K562 (cell line): ENCODE results near the gene PHF21A. TPM values are rescaled to one million over a fixed set of nuclear protein-coding genes. Genes with fewer than 3 reads are reported as not detected.

Experiments
- CBX8 ChIP-seq: fragments of 200-600 bp; sonication (generic); IDR thresholded peaks from 2 replicates; pipeline ENCODE4 v1.6.1; 2012; ENCODE audit warnings: borderline replicate concordance, mixed run types, low read depth, mild to moderate bottlenecking, moderate library complexity, mixed read lengths, low read length, control low read depth, inconsistent platforms; ENCODE audit not compliant: poor library complexity, severe bottlenecking; ENCODE audit errors: extremely low read depth
- CTCFL ChIP-seq: IDR thresholded peaks from 2 replicates; pipeline ENCODE4 v1.6.1; 2011; ENCODE audit warnings: borderline replicate concordance, low read depth, mild to moderate bottlenecking, moderate library complexity, low read length; ENCODE audit not compliant: insufficient read depth, poor library complexity, severe bottlenecking
- FOXA1 ChIP-seq: fragments of 450-650 bp; IDR thresholded peaks from 2 replicates; pipeline ENCODE4 v1.6.1; 2016; ENCODE audit warnings: mild to moderate bottlenecking, borderline replicate concordance
- GTF3C2 ChIP-seq: IDR thresholded peaks from 3 replicates; pipeline ENCODE4 v1.6.1; 2011; ENCODE audit warnings: borderline replicate concordance, mild to moderate bottlenecking, moderate library complexity; ENCODE audit not compliant: insufficient read length; ENCODE audit errors: extremely low read depth
- HSF4 ChIP-seq: fragments of 250-450 bp; sonication (Bioruptor Pico); IDR thresholded peaks from 2 replicates; pipeline ENCODE4 v2.1.2; 2022; ENCODE audit warnings: mild to moderate bottlenecking, moderate library complexity, borderline replicate concordance
- IRF2 ChIP-seq: sonication (generic); formaldehyde crosslinking; IDR thresholded peaks from 2 replicates; pipeline ENCODE4 v1.8.1; 2022; ENCODE audit warnings: mild to moderate bottlenecking, missing genetic modification reagents
- MLLT1 ChIP-seq, 2 experiments: fragments of 450-650 bp; IDR thresholded peaks; 2 replicates each; pipeline ENCODE4 v1.6.1; 2016
- MTF1 ChIP-seq: fragments of 250-450 bp; sonication (Bioruptor Pico); IDR thresholded peaks from 2 replicates; pipeline ENCODE4 v1.9.0; 2021; ENCODE audit warnings: moderate library complexity, mild to moderate bottlenecking, inconsistent platforms, borderline replicate concordance
- NCOR1 ChIP-seq: fragments of 450-650 bp; IDR thresholded peaks from 2 replicates; pipeline ENCODE4 v1.6.1; 2016; ENCODE audit warnings: mild to moderate bottlenecking, moderate library complexity
- NFIX ChIP-seq: fragments of 250-450 bp; sonication (Bioruptor Pico); IDR thresholded peaks from 2 replicates; pipeline ENCODE4 v1.4.0; 2020; ENCODE audit warnings: low read depth, mild to moderate bottlenecking, moderate library complexity
- NR3C1 ChIP-seq: sonication (generic); formaldehyde crosslinking; IDR thresholded peaks from 2 replicates; pipeline ENCODE4 v1.8.1; 2022; ENCODE audit warnings: missing genetic modification reagents
- PHB2 ChIP-seq: fragments of 450-650 bp; IDR thresholded peaks from 2 replicates; pipeline ENCODE4 v1.6.1; 2017; ENCODE audit warnings: low read depth
- PHF21A ChIP-seq: fragments of 450-650 bp; IDR thresholded peaks from 2 replicates; pipeline ENCODE4 v1.6.1; 2017; ENCODE audit warnings: low read depth, borderline replicate concordance
- RBM22 ChIP-seq: fragments of 200-400 bp; formaldehyde crosslinking; IDR thresholded peaks from 2 replicates; pipeline ENCODE4 v1.6.1; 2018; ENCODE audit warnings: low read length, low read depth; ENCODE audit not compliant: poor library complexity, severe bottlenecking
- RFX7 ChIP-seq: fragments of 250-450 bp; sonication (Bioruptor Pico); IDR thresholded peaks from 2 replicates; pipeline ENCODE4 v1.5.1; 2021; ENCODE audit warnings: mild to moderate bottlenecking
- SIN3B ChIP-seq: fragments of 450-650 bp; IDR thresholded peaks from 2 replicates; pipeline ENCODE4 v1.6.1; 2017; ENCODE audit warnings: low read depth, mild to moderate bottlenecking, moderate library complexity
- SRF ChIP-seq, 2 experiments: fragments of 250-450, 450-650 bp in 1 of 2; sonication (Bioruptor Pico) in 1 of 2; sonication (generic) in 1 of 2; formaldehyde crosslinking; IDR thresholded peaks; 2 replicates each; pipeline versions ENCODE4 v1.5.0 to v1.5.1; 2020 to 2022; ENCODE audit warnings: mild to moderate bottlenecking in 1 of 2, missing genetic modification reagents in 1 of 2
- SRSF7 ChIP-seq: fragments of 200-400 bp; formaldehyde crosslinking; optimal IDR thresholded peaks from 2 replicates; pipeline ENCODE3; 2017; ENCODE audit warnings: mild to moderate bottlenecking, low read depth, low read length
- ZBTB34 ChIP-seq: fragments of 250-450 bp; sonication (Bioruptor Pico); IDR thresholded peaks from 2 replicates; pipeline ENCODE4 v1.8.0; 2021; ENCODE audit warnings: mild to moderate bottlenecking, moderate library complexity
- ZNF140 ChIP-seq: fragments of 250-450 bp; sonication (Bioruptor Pico); IDR thresholded peaks from 2 replicates; pipeline ENCODE4 v1.8.0; 2021; ENCODE audit warnings: moderate library complexity, mild to moderate bottlenecking, inconsistent platforms
- ZNF444 ChIP-seq: fragments of 250-450 bp; sonication (Bioruptor Pico); IDR thresholded peaks from 2 replicates; pipeline ENCODE4 v1.4.0; 2020; ENCODE audit warnings: mild to moderate bottlenecking, moderate library complexity
- ZNF717 ChIP-seq: fragments of 250-450 bp; sonication (Bioruptor Pico); IDR thresholded peaks from 2 replicates; pipeline ENCODE4 v1.5.0; 2021
- polyA plus RNA-seq, 8 experiments: library from polyadenylated mRNA; depleted of rRNA in 4 of 8; stranded (reverse) in 5 of 8; unstranded in 3 of 8; fragments of >200 nt; fragmentation: Nextera tagmentation in 2 of 8; fragmentation: Illumina TruSeq in 1 of 8; extraction: Ambion mirVana in 2 of 8; extraction: Trizol in 1 of 8; gene quantifications; 2 replicates each; pipeline versions ENCODE4 v1.2.1 to v1.2.3, GENCODE V29; 2011 to 2014; ENCODE audit warnings: inconsistent platforms in 1 of 8, missing spikeins in 1 of 8
- total RNA-seq, 7 experiments: library from RNA; depleted of rRNA in 6 of 7; stranded (reverse); fragments of >200 nt in 6 of 7; fragmentation: Illumina TruSeq in 2 of 7; extraction: Trizol in 2 of 7; gene quantifications; 2 replicates each; pipeline versions ENCODE4 v1.2.1 to v1.2.3, GENCODE V29; 2011 to 2021; ENCODE audit warnings: low replicate concordance in 1 of 7

Gene PHF21A
- total and polyA plus RNA-seq, 9 of the 15 experiments (the other 6 are each of a cell fraction or from before 2014, with no cell fraction given), result 1.5 to 32.4 (median 10.7) TPM

- no peak for TF ChIP-seq GTF3C2
- no peak for TF ChIP-seq SRF (CRISPR knock-in tag; IDR thresholded peaks at IDR 0.05)
- no peak for TF ChIP-seq RFX7 (CRISPR knock-in tag)
- 0 out of 2 replicates have a peak, but pooled peaks have one; percentile 18 for TF ChIP-seq PHB2
- TF ChIP-seq CTCFL, result no peak
- no peak for TF ChIP-seq ZNF444 (CRISPR knock-in tag)
- no peak for TF ChIP-seq IRF2
- no peak for TF ChIP-seq NFIX
- no peak for TF ChIP-seq PHF21A
- no peak for TF ChIP-seq SRSF7
- TF ChIP-seq ZNF717 (CRISPR knock-in tag), result no peak
- no peak for TF ChIP-seq NR3C1 (CRISPR knock-in tag)
- no peak for TF ChIP-seq ZNF140 (CRISPR knock-in tag)
- TF ChIP-seq MTF1 (CRISPR knock-in tag), result no peak
- TF ChIP-seq FOXA1, result no peak
- TF ChIP-seq NCOR1, result peak; percentile 86
- TF ChIP-seq MLLT1 (IDR thresholded peaks at IDR 0.05), result no peak
- no peak for TF ChIP-seq HSF4
- TF ChIP-seq ZBTB34, result no peak
- TF ChIP-seq CBX8, result no peak
- no peak for TF ChIP-seq SIN3B
- TF ChIP-seq RBM22, result no peak
Measured at GRCh38 chr11:45995342-45995734, 125.9 kb downstream of the PHF21A start (continued).
